ENCODE results near the gene TBC1D20.
"Not testable (repeated sequence)": the region's sequence is repeated elsewhere in the genome, so short reads cannot be mapped to it uniquely, and the experiment has no call there.

TBC1D20 gene

DNA sequence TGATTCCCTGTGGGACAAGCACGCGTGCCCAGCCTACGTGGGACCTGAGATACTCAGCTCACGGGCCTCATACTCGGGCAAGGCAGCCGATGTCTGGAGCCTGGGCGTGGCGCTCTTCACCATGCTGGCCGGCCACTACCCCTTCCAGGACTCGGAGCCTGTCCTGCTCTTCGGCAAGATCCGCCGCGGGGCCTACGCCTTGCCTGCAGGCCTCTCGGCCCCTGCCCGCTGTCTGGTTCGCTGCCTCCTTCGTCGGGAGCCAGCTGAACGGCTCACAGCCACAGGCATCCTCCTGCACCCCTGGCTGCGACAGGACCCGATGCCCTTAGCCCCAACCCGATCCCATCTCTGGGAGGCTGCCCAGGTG is 66.1 kb downstream of the TBC1D20 start:
- TF ChIP-seq, protein P1, sequence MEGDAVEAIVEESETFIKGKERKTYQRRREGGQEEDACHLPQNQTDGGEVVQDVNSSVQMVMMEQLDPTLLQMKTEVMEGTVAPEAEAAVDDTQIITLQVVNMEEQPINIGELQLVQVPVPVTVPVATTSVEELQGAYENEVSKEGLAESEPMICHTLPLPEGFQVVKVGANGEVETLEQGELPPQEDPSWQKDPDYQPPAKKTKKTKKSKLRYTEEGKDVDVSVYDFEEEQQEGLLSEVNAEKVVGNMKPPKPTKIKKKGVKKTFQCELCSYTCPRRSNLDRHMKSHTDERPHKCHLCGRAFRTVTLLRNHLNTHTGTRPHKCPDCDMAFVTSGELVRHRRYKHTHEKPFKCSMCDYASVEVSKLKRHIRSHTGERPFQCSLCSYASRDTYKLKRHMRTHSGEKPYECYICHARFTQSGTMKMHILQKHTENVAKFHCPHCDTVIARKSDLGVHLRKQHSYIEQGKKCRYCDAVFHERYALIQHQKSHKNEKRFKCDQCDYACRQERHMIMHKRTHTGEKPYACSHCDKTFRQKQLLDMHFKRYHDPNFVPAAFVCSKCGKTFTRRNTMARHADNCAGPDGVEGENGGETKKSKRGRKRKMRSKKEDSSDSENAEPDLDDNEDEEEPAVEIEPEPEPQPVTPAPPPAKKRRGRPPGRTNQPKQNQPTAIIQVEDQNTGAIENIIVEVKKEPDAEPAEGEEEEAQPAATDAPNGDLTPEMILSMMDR (IDR thresholded peaks at IDR 0.05; ENCODE audit: low read depth, low read length) = no peak
- no peak for DNase-seq (ENCODE audit: extremely low read depth, low read depth)

DNA sequence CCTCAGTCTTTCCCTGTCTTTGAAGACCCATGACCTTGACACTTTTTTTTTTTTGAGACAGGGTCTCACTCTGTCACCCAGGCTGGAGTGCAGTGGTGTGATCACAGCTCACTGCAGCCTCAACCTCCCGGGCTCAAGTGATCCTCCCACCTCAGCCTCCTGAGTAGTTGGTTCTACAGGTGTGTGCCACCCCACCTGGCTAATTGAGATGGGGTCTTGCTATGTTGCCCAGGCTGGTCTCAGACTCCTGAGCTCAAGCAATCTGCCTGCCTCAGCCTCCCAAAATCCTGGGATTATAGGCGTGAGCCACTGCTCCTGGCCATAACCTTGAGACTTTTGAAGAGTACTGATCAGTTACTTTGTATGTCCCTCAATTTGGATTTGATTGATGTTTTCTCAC is 69.0 kb downstream of the TBC1D20 start:
- DNase-seq (ENCODE audit: extremely low read depth, low read depth) = not testable (repeated sequence)

DNA sequence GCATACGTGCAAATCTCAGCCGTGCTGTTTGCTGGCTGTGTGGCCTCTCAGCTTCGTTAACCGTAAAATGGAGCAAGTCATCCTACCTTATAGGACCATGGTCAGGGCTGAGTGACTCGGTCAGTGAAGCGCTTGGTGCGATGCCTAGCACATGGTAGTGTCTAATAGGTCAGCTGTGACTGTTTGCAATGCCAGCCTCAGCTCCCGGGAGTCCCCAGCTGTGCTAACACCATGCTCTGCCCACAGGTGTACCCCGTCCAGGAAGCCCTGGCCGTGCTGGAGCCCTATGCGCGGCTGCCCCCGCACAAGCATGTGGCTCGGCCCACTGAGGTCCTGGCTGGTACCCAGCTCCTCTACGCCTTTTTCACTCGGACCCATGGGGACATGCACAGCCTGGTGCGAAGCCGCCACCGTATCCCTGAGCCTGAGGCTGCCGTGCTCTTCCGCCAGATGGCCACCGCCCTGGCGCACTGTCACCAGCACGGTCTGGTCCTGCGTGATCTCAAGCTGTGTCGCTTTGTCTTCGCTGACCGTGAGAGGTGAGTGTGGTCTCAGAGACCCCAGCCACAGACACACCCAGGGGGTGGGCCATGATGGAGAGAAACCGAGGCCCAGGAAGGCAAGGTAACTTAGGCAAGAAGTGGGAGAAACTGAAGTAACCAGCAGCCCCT is 71.2 kb downstream of the TBC1D20 start:
- DNase-seq (ENCODE audit: extremely low read depth, low read depth) = no peak
- TF ChIP-seq, protein P1 (IDR thresholded peaks at IDR 0.05; ENCODE audit: low read depth, low read length) = no peak

DNA sequence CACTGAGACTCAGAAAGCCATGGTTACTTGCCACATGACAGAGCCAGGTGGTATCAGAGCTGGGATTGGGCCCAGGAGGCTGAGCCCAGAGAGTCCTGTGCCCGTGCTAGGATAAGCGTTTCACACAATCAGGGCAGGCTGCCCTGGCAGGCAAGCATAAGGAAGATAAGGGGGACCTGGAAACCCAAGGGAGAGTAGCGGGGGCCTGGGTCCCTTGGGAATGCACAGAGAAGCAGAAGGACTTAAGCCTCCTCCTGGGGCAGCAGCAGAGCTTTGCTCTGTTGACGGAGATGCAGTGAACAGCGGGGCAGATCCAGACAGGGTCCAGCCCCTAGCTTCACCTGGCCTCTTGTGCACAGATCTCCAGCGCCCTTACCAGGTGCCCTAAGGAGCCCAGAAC is 73.1 kb downstream of the TBC1D20 start:
- DNase-seq (ENCODE audit: extremely low read depth, low read depth) = no peak
- TF ChIP-seq, protein P1 (IDR thresholded peaks at IDR 0.05; ENCODE audit: low read depth, low read length) = no peak

DNA sequence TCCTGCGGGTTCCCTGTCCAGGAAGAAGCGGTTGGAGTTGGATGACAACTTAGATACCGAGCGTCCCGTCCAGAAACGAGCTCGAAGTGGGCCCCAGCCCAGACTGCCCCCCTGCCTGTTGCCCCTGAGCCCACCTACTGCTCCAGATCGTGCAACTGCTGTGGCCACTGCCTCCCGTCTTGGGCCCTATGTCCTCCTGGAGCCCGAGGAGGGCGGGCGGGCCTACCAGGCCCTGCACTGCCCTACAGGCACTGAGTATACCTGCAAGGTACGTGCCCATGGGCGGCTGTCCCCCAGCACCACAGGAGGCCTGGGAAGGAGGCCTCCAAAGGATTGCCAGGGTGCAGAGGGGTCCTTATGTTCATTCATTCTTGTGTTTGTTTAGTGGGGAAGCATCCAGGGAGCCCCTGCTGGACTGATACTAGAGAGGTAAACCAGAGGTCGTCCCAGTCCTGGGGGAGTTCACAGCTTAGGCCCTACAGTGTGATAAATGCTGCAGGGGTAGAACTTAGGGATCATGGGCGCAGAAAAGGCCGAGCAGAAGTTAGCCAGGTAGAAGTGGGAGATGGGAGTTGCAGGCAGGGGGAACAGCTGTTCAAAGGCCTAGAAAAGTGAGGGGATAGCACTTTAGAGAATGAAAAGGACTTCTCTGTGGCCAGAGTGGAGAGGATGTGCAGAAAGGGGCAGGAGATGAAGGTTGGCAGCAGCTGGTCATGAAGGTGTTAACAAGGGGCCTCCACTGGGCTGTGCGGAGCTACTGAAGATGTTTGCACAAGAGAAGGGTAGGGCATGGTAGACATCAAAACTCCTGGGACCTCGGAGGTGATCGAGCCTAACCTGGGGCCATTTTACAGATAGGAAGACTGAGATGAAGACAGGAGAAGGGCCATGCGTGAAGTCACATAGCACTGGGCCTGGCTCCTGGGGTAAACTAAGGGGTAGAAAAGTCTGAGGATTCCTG is 74.0 kb downstream of the TBC1D20 start:
- TF ChIP-seq, protein P1 (IDR thresholded peaks at IDR 0.05; ENCODE audit: low read depth, low read length) = no peak
- DNase-seq (ENCODE audit: extremely low read depth, low read depth) = no peak

DNA sequence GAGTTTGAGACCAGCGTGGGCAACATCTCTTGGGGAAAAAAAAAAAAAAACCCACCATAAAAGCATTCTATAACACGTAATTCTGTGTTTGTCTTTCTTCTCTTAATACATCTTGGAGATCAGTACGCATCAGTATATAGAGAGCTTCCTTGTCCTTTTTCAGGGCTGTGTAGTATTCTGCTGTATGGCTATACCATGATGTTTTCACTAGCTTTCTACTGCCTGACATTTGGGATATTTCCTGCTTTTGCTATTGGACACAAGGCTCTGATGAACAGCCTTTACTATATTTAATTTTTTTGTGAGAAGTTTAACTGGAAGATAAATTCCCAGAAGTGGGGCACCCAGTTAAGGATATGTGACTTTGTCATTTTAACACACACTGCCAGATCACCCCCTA is 74.8 kb downstream of the TBC1D20 start:
- DNase-seq (ENCODE audit: extremely low read depth, low read depth) = no peak
- TF ChIP-seq, protein P1 (IDR thresholded peaks at IDR 0.05; ENCODE audit: low read depth, low read length) = no peak

DNA sequence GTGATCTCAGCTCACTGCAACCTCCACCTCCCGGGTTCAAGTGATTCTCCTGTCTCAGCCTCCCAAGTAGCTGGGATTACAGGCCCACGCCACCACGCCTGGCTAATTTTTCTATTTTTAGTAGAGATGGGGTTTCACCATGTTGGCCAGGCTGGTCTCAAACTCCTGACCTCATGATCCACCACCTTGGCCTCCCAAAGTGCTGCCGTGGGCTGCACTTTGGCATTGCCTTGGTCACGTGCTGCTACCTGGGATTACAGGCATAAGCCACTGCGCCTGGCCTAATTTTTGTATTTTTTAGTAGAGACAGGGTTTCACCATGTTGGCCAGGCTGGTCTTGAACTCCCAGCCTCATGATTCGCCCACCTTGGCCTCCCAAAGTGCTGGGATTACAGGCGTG is 75.7 kb downstream of the TBC1D20 start:
- DNase-seq (ENCODE audit: extremely low read depth, low read depth) = not testable (repeated sequence)
